Measurements from ENCODE around the gene FAM78B. TPM values are rescaled to one million over a fixed set of nuclear protein-coding genes. Genes with fewer than 3 reads are reported as not detected.

FAM78B gene
- total and polyA plus RNA-seq, 2 donors (not counting 3 experiments of a cell fraction or from before 2014, with no cell fraction given), result 0.10 TPM; not detected in 1

DNA sequence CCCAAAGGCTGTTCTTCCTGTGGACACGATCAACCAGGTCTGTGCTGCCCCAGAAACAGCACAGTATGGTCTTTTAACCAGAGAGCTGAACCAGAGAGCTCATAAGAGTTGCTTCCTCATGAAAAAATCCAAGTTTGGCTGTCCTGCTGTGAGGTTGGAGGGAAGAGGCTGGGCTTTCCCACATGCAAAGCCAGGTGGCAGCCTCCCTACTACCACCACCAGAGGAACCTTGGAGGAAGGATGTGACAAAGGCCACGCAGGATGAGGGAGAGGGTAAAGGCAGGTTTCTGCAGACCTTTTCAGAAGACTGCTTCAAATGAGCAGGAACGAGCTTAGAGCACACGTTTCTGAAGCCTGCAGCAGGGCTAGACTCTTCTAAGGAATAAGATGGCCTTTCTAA lies 27.1 kb downstream of the FAM78B start:
- Histone ChIP-seq H3K9ac (replicated peaks; ENCODE audit: extremely low read depth, insufficient read depth, low read length) (no peak overlapping the region), H4K20me1 (replicated peaks; ENCODE audit: control insufficient read depth, extremely low read depth, insufficient read depth, low read length) (no peaks in the 10 kb centered on the region), H3K27ac (ENCODE audit: insufficient read depth, low read depth, low read length) (no peak overlapping the region), H3K9me1 (replicated peaks; ENCODE audit: control insufficient read depth, extremely low read depth, insufficient read depth, low read length) (no peaks in the 10 kb centered on the region), H3K4me1 (ENCODE audit: control insufficient read depth, extremely low read depth, insufficient read depth, low read length) (no peaks in the 10 kb centered on the region), H3K36me3 (ENCODE audit: control insufficient read depth in 2 of 2, extremely low read depth in 1 of 2, insufficient read depth in 2 of 2, low read length in 2 of 2) (no peaks in the 10 kb centered on the region), H3K4me2 (ENCODE audit: insufficient read depth, low read length) (no peak overlapping the region), H3K4me3 (replicated peaks in 1 of 3; ENCODE audit: insufficient read depth in 1 of 3, low read depth in 1 of 3, low read length in 3 of 3) (no peak overlapping the region), H3K27me3 (ENCODE audit: control insufficient read depth in 2 of 2, insufficient read depth in 2 of 2, low read length in 2 of 2) (no peaks in the 10 kb centered on the region), H3K9me3 (replicated peaks; ENCODE audit: control insufficient read depth, insufficient read depth, low read length) (no peaks in the 10 kb centered on the region), H3K79me2 (ENCODE audit: control insufficient read depth, insufficient read depth, low read length) (no peaks in the 10 kb centered on the region), H2AFZ (ENCODE audit: low read depth, low read length) (no peak overlapping the region)
- no TSS peak for BruUV-seq (replicated peaks)
- POLR2A ChIA-PET, result no interaction called here
- intact Hi-C loops (cut with micrococcal nuclease), result no loop called here
- CTCF ChIA-PET, result no interaction called here
- no peak for DNase-seq (ENCODE audit: low read depth, low spot score)
- TF ChIP-seq CTCF (IDR thresholded peaks at IDR 0.05; ENCODE audit: extremely low read depth in 1 of 2, insufficient read depth in 1 of 2, low read depth in 1 of 2, low read length in 2 of 2), result no peak
- no peak for TF ChIP-seq GATA2 (IDR thresholded peaks at IDR 0.05; ENCODE audit: insufficient read depth, insufficient read length, low read depth, low read length)
- no peak for TF ChIP-seq FOS (IDR thresholded peaks at IDR 0.05; ENCODE audit: borderline replicate concordance, insufficient read depth, low read length)
- TF ChIP-seq, protein P1, sequence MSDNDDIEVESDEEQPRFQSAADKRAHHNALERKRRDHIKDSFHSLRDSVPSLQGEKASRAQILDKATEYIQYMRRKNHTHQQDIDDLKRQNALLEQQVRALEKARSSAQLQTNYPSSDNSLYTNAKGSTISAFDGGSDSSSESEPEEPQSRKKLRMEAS (IDR thresholded peaks at IDR 0.05; ENCODE audit: insufficient read depth, insufficient read length), result no peak
- no peak for TF ChIP-seq JUN (IDR thresholded peaks at IDR 0.05; ENCODE audit: borderline replicate concordance, insufficient read depth, insufficient read length, low read depth)
- TF ChIP-seq EZH2 (IDR thresholded peaks at IDR 0.05; ENCODE audit: borderline replicate concordance, low read depth, low read length, severe bottlenecking), result no peak
- TF ChIP-seq POLR2A (IDR thresholded peaks at IDR 0.05; ENCODE audit: low read depth, low read length), result no peak
- no peak for TF ChIP-seq POLR2AphosphoS5 (IDR thresholded peaks at IDR 0.05; ENCODE audit: insufficient read depth, low read depth, low read length)
- no peak for TF ChIP-seq MYC (IDR thresholded peaks at IDR 0.05; ENCODE audit: low read depth, low read length)
- no peak for FAIRE-seq
- dilution Hi-C loops (cut with MboI; ENCODE audit: extremely low pct_ligation_motif_present, low sequenced_read_pairs), result no loop called here
